HUDEP-2 (cell line): ENCODE measurements around the gene GARIN1A.
A peak's percentile ranks its signal among the peaks of the same experiment; 100 is the strongest.
"Not testable (repeated sequence)": the region's sequence is repeated elsewhere in the genome, so short reads cannot be mapped to it uniquely, and the experiment has no call there.

Experiments used
- DNase-seq, 76 experiments: peaks; one replicate each; lab custom pipeline; 2025; ENCODE audit not compliant: unreplicated experiment in 76 of 76; lab: John Stamatoyannopoulos, UW

Gene GARIN1A

GRCh38 chr7:128681794-128682537 lies 9.9 kb downstream of the GARIN1A start:
- no peak for DNase-seq

- DNase-seq = not testable (repeated sequence)
Measured at GRCh38 chr7:128683270-128683669, 11.2 kb downstream of the GARIN1A start.

DNA sequence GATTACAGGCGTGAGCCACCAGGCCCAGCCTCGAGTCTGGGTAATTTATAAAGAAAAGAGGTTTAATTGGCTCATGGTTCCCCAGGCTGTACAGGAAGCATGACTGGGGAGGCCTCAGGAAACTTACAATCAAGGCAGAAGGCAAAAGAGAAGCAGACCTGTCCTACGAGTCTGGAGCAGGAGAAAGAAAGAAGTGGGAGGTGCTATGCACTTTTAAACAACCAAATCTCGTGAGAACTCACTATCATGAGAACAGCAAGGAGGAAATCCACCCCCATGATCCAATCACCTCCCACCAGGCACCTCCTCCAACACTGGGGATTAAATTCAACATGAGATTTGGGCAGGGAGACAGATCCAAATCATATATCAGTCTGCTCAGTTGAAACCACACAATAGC lies 11.6 kb downstream of the GARIN1A start:
- peak in 1 of 76 experiments; percentile 22 for DNase-seq

GRCh38 chr7:128687131-128687530 lies 15.0 kb downstream of the GARIN1A start:
- DNase-seq = no peak

GRCh38 chr7:128688492-128688891 lies 16.4 kb downstream of the GARIN1A start:
- no peak for DNase-seq

GRCh38 chr7:128689161-128689935 lies 17.3 kb downstream of the GARIN1A start:
- not testable (repeated sequence) for DNase-seq

GRCh38 chr7:128691227-128691626 lies 19.1 kb downstream of the GARIN1A start:
- no peak for DNase-seq

- DNase-seq = no peak
Measured at GRCh38 chr7:128692623-128693270, 20.7 kb downstream of the GARIN1A start.

DNA sequence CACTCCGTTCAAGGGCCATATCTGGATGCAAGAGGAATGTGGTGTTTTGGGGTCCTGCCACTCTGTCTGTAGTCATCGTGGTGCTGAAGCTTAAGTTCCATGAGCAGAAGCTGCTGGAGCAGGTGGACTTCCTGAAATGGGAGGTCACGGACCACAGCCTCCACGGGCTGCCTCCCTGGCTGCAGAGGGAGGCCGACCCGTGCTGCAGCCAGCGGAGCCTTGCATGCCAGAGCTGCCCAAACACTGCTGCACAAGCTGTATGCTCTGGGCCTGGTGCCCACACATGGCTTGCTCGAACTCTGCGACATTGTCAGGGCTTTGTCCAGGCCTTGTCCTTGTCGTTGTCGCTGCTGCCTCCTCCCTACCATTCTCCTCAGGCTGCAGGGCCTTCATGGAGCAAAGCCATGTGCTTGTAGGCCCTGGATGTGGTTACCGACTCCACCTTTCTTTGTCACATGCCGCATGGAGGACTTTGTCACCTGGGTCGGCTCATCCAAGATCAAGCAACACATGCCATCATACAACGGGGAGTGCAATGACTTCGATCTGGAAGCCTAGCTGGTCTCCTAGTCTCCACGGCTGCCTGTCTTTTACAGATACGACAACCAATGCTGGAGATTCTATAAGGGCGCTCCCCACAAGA lies 21.4 kb downstream of the GARIN1A start:
- DNase-seq = no peak

GRCh38 chr7:128694738-128695137 lies 22.6 kb downstream of the GARIN1A start:
- DNase-seq = no peak

GRCh38 chr7:128697302-128697905 lies 25.3 kb downstream of the GARIN1A start:
- peak in 58 of 76 experiments; percentile 5 to 71 (median 40) for DNase-seq

DNA sequence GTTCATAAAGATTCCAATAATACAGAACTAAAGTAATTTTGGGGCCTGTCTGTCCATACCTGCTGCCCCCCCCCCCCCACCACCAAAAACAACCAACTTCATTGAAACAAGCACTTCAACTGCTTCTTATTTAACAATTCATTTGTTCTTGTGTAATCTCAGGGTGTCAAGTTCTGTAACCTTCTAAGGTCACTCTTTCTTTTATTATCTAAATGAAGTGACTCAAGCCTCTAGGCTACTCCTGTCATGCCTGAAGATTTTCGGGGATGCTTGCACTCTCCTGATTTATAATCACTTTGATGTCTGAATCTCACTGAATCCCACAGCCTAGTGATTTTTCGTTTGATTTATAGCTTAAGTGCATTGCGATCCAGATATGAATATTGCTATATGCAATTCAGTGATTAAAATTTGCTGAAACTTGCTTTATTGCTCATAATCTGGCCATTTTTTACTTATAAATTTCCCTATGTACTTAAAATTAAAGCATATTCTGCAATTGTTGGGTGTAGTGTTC lies 27.2 kb downstream of the GARIN1A start:
- DNase-seq = no peak

DNA sequence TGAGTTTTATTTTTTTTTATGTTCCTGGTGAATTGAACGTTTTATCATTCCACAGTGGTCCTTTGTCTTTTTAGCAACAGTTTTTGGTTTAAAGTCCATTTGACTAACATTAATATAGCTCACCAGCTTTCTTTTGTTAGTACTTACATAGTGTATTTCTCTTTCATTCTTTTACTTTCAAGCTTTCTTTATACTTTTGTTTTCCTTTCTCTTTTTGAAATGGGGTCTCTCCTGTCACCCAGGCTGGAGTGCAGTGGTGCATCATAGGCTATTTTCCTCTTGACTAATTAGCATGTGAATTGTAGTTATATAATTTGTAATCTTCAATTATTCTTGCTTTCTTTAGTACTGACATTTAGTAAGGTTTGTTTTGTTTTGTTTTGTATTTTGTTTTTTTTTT lies 27.8 kb downstream of the GARIN1A start:
- DNase-seq = no peak

DNA sequence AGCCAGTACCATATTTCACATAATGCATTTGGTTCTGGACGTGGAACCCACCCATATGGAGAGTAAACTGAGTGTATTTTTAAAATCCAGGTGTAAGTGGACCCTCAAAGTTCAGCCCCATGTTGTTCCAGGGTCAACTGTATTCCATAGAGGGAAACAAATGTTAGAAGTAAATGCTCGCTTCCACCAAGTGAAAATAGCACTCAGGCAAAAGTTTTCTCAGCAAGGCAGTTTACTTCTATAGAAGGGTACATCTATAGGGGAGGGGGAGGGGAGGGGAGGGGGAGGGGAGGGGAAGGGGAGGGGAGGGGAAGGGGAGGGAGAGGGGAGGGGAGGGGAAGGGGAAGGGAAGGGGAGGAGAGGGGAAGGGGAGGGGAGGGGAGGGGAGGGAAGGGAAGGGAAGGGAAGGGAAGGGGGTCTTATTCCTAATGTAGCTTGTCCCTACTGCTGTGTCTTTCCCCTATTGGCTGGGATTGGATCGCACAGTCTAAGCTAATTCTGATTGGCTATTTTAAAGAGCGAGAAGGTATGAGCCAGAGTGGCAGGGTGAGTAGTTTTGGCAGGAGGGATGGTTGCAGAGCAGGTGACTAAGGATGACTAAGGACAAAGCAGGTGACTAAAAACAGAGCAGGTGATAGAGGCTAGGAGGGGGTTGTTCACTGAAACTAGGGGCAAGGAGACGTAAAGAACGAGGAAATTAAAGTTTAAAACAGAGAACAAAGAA lies 29.1 kb downstream of the GARIN1A start:
- DNase-seq = no peak

DNA sequence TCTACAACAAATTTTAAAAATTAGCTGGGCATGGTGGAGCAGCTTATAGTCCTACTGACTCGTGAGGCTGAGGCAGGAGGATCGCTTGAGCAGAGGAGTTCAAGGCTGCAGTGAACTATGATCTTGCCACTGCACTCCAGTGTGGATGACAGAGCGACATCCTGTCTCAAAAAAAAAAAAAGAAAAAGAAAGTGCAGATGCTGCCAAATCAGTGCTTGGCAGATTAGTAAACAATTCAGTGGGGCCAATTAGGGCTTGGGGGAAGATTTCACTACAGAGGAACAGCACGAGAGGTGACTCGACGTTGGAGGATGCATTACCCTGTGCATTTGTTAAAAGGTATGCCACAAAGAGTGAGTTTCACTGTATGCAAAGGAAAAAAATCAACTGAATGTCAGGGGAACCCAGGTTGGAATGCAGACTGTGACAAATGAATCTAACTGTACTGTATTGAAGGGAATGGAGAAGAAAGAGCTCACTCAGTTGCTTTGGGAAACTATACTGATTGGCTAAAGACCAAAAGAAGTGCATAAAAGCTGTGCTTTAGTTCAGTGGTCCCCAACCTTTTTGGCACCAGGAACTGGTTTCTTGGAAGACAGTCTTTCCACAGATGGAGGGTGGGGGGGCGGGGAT lies 31.6 kb downstream of the GARIN1A start:
- DNase-seq = no peak

DNA sequence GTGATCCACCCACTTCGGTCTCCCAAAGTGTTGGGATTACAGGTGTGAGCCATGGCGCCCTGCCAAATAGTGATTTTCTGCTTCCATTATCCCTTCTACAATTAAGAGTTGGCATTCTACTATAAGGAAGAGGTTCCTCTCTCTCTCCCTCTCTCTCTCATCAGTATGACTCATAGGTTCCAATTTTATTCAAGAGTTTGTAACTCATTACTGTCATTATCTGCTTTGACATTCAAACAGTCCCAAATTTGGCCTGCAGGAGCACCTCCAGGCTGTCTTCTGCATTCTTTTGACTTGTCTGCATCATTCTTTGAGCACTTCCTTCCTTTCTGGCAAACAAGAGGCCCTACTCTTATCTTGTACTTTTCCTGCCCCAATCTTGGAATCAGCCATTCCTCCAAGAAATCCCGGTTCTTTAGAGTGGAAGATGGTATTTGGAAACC lies 33.8 kb downstream of the GARIN1A start:
- DNase-seq = no peak

DNA sequence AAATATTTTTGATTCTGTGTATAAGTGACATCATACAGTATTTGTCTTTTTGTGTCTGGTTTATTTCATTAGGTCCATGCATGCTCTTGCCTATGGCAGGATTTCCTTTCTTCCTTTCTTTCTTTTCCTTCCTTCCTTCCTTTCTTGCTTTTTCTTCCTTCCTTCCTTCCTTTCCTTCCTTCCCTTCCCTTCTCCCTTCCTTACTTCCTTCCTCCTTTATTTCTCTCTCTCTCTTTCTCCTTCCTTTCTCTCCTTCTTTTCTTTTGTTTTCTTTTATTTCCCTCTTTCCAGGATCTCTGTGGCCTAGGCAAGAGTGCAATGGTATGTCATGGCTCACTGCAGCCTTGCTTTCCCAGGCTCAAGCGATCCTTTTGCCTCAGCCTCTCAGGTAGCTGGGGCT lies 35.7 kb downstream of the GARIN1A start:
- DNase-seq = no peak

GRCh38 chr7:128708235-128708634 lies 36.1 kb downstream of the GARIN1A start:
- DNase-seq = no peak

GRCh38 chr7:128708824-128709223 lies 36.7 kb downstream of the GARIN1A start:
- no peak for DNase-seq
